H9 (cell line): ENCODE data around the gene TSHZ1. TPM values are rescaled to one million over a fixed set of nuclear protein-coding genes. Genes with fewer than 3 reads are reported as not detected.

ENCODE experiments used
- DNase-seq: peaks from one replicate; pipeline ENCODE4 v3.0.0-alpha.2; 2017
- H2AFZ ChIP-seq: one replicate; pipeline ENCODE4 v1.6.1; 2013; ENCODE audit warnings: mild to moderate bottlenecking, low read length, control low read depth, moderate library complexity
- H2AK5ac ChIP-seq: 2 replicates; pipeline ENCODE4 v1.6.1; 2013; ENCODE audit warnings: low read length, control low read depth, mixed read lengths; ENCODE audit not compliant: insufficient read length
- H2BK120ac ChIP-seq: one replicate; pipeline ENCODE4 v1.6.1; 2013; ENCODE audit warnings: low read depth, mild to moderate bottlenecking, low read length, control low read depth, inconsistent platforms; ENCODE audit not compliant: poor library complexity, severe bottlenecking
- H2BK12ac ChIP-seq: 2 replicates; pipeline ENCODE4 v1.6.1; 2013; ENCODE audit warnings: low read length, control low read depth, mixed read lengths, low read depth; ENCODE audit not compliant: insufficient read length
- H2BK15ac ChIP-seq: 2 replicates; pipeline ENCODE4 v1.6.1; 2013; ENCODE audit warnings: low read depth, low read length, control low read depth
- H2BK20ac ChIP-seq: one replicate; pipeline ENCODE4 v1.6.1; 2013; ENCODE audit warnings: low read depth, mild to moderate bottlenecking, low read length, control low read depth, inconsistent platforms; ENCODE audit not compliant: poor library complexity, severe bottlenecking
- H2BK5ac ChIP-seq: 2 replicates; pipeline ENCODE4 v1.6.1; 2013; ENCODE audit warnings: low read length, control low read depth, mixed read lengths; ENCODE audit not compliant: insufficient read length
- H3K14ac ChIP-seq: 2 replicates; pipeline ENCODE4 v1.6.1; 2013; ENCODE audit warnings: low read length, control low read depth; ENCODE audit not compliant: insufficient read depth
- H3K18ac ChIP-seq: 2 replicates; pipeline ENCODE4 v1.6.1; 2013; ENCODE audit warnings: low read depth, mild to moderate bottlenecking, mixed read lengths, low read length, control low read depth; ENCODE audit not compliant: insufficient read length
- H3K23ac ChIP-seq: 2 replicates; pipeline ENCODE4 v1.6.1; 2013; ENCODE audit warnings: low read length, control low read depth, mixed read lengths, low read depth; ENCODE audit not compliant: insufficient read length
- H3K23me2 ChIP-seq: 2 replicates; pipeline ENCODE4 v1.6.1; 2013; ENCODE audit warnings: low read depth, mild to moderate bottlenecking, mixed read lengths, low read length, control low read depth; ENCODE audit not compliant: insufficient read length, poor library complexity, severe bottlenecking
- H3K27ac ChIP-seq: 2 replicates; pipeline ENCODE4 v1.5.1; 2013; ENCODE audit warnings: low read length, control low read depth, mixed read lengths, low read depth; ENCODE audit not compliant: insufficient read length
- H3K27me3 ChIP-seq: 2 replicates; pipeline ENCODE4 v1.6.1; 2013; ENCODE audit warnings: low read length, control low read depth, inconsistent platforms; ENCODE audit not compliant: insufficient read depth
- H3K4ac ChIP-seq: 2 replicates; pipeline ENCODE4 v1.6.1; 2013; ENCODE audit warnings: low read depth, mild to moderate bottlenecking, control low read depth, inconsistent platforms, low read length, moderate library complexity
- H3K4me1 ChIP-seq: 2 replicates; pipeline ENCODE4 v1.6.1; 2013; ENCODE audit warnings: low read length, control low read depth, inconsistent platforms; ENCODE audit not compliant: insufficient read depth
- H3K4me2 ChIP-seq: 2 replicates; pipeline ENCODE4 v1.6.1; 2013; ENCODE audit warnings: low read length, control low read depth, mixed read lengths; ENCODE audit not compliant: insufficient read length, insufficient read depth
- H3K56ac ChIP-seq: 2 replicates; pipeline ENCODE4 v1.6.1; 2013; ENCODE audit warnings: low read depth, mild to moderate bottlenecking, mixed read lengths, low read length, control low read depth; ENCODE audit not compliant: insufficient read length
- H3K79me1 ChIP-seq: 2 replicates; pipeline ENCODE4 v1.6.1; 2013; ENCODE audit warnings: low read depth, mild to moderate bottlenecking, moderate library complexity, low read length, control low read depth, inconsistent platforms; ENCODE audit not compliant: insufficient read depth, poor library complexity, severe bottlenecking
- H3K79me2 ChIP-seq: 2 replicates; pipeline ENCODE4 v1.6.1; 2013; ENCODE audit warnings: low read length, control low read depth, inconsistent platforms; ENCODE audit not compliant: insufficient read depth
- H3K9ac ChIP-seq: 2 replicates; pipeline ENCODE4 v1.6.1; 2013; ENCODE audit warnings: low read length, control low read depth, mixed read lengths; ENCODE audit not compliant: insufficient read length; ENCODE audit errors: extremely low read depth
- H3K9me3 ChIP-seq: one replicate; pipeline ENCODE4 v1.6.1; 2013; ENCODE audit warnings: low read depth, low read length, inconsistent platforms; ENCODE audit not compliant: control insufficient read depth
- H3T11ph ChIP-seq: one replicate; pipeline ENCODE4 v1.6.1; 2013; ENCODE audit warnings: mild to moderate bottlenecking, low read length, control low read depth, inconsistent platforms
- H4K20me1 ChIP-seq: one replicate; pipeline ENCODE4 v1.6.1; 2013; ENCODE audit not compliant: control insufficient read depth, insufficient read length, insufficient read depth
- H4K5ac ChIP-seq: 2 replicates; pipeline ENCODE4 v1.6.1; 2013; ENCODE audit warnings: low read depth, mild to moderate bottlenecking, mixed read lengths, low read length, control low read depth; ENCODE audit not compliant: insufficient read length
- H4K8ac ChIP-seq: replicated peaks from 2 replicates; pipeline ENCODE4 v1.6.1; 2013; ENCODE audit warnings: low read length, control low read depth, mixed read lengths, low read depth; ENCODE audit not compliant: insufficient read length
- H4K91ac ChIP-seq: 2 replicates; pipeline ENCODE4 v1.6.1; 2013; ENCODE audit warnings: low read depth, mild to moderate bottlenecking, moderate library complexity, mixed read lengths, low read length, control low read depth; ENCODE audit not compliant: insufficient read length
- H3K27ac Mint-ChIP-seq, 3 experiments: 2 replicates in 2 of 3; 3 replicates in 1 of 3; pipeline ENCODE4 v1.8.0; 2020 to 2021; ENCODE audit warnings: mixed read lengths in 3 of 3, mild to moderate bottlenecking in 1 of 3, moderate library complexity in 1 of 3
- H3K27me3 Mint-ChIP-seq: 2 replicates; pipeline ENCODE4 v1.8.0; 2021; ENCODE audit warnings: low read depth, mild to moderate bottlenecking, moderate library complexity, mixed read lengths
- H3K36me3 Mint-ChIP-seq, 3 experiments: 2 replicates in 2 of 3; 3 replicates in 1 of 3; pipeline ENCODE4 v1.8.0; 2020 to 2021; ENCODE audit warnings: low read depth in 3 of 3, mixed read lengths in 3 of 3; ENCODE audit not compliant: insufficient read depth in 1 of 3
- H3K4me1 Mint-ChIP-seq, 2 experiments: 2 replicates each; pipeline ENCODE4 v1.8.0; 2020; ENCODE audit warnings: mixed read lengths in 2 of 2
- H3K4me3 Mint-ChIP-seq, 2 experiments: 2 replicates in 1 of 2; 3 replicates in 1 of 2; pipeline ENCODE4 v1.8.0; 2020 to 2021; ENCODE audit warnings: mild to moderate bottlenecking in 2 of 2, mixed read lengths in 2 of 2, moderate library complexity in 1 of 2
- H3K9me3 Mint-ChIP-seq, 2 experiments: 2 replicates in 1 of 2; 3 replicates in 1 of 2; pipeline ENCODE4 v1.8.0; 2020; ENCODE audit warnings: mild to moderate bottlenecking in 2 of 2, mixed read lengths in 2 of 2, moderate library complexity in 1 of 2
- CTCF ChIP-seq: fragments of 200-600 bp; sonication (generic); conservative IDR thresholded peaks from 3 replicates; pipeline ENCODE4 v1.8.0; 2021; ENCODE audit warnings: antibody characterized with exemption, mild to moderate bottlenecking
- WGBS: extraction: QIAGEN DNeasy Blood & Tissue Kit; methylation state at CpG from one replicate; pipeline ENCODE4 v1.1.7; 2013; ENCODE audit warnings: missing lambda C conversion rate, low lambda C conversion rate, mixed read lengths; ENCODE audit not compliant: insufficient read length; ENCODE audit errors: extremely low coverage; 5-methylcytosine and 5-hydroxymethylcytosine counted together
- total RNA-seq: library from RNA; stranded (reverse); gene quantifications from 2 replicates; pipeline ENCODE4 v1.2.1, GENCODE V29; 2021

TSHZ1 gene
- total RNA-seq, 1 experiment from 2014 or later = 0.15 TPM

- Histone ChIP-seq H3K23me2 (no peaks in the 10 kb centered on the region), H3K27me3 (no peaks in the 10 kb centered on the region), H3T11ph (no peak overlapping the region), H2BK15ac (no peak overlapping the region), H3K56ac (no peak overlapping the region), H2AFZ (no peak overlapping the region), H3K18ac (no peak overlapping the region), H3K14ac (no peak overlapping the region), H3K4ac (no peak overlapping the region), H3K79me1 (no peaks in the 10 kb centered on the region), H3K79me2 (no peaks in the 10 kb centered on the region), H3K27ac (no peak overlapping the region), H3K9ac (no peak overlapping the region), H3K9me3 (no peaks in the 10 kb centered on the region), H2AK5ac (no peak overlapping the region), H2BK12ac (no peak overlapping the region), H4K91ac (no peak overlapping the region), H4K8ac (no peak overlapping the region), H3K4me1 (no peaks in the 10 kb centered on the region), H2BK120ac (no peak overlapping the region), H2BK5ac (no peak overlapping the region), H4K5ac (no peak overlapping the region), H2BK20ac (no peak overlapping the region), H4K20me1 (no peaks in the 10 kb centered on the region), H3K23ac (no peak overlapping the region), H3K4me2 (no peak overlapping the region)
- Mint-ChIP-seq H3K27me3 (no peaks in the 10 kb centered on the region; the same call in 1 of the 2 replicates), H3K36me3 (no peaks in the 10 kb centered on the region), H3K27ac (no peak overlapping the region), H3K9me3 (no peaks in the 10 kb centered on the region), H3K4me1 (peaks cover 11 to 13% of the 10 kb centered on the region in 2 experiments), H3K4me3 (no peak overlapping the region)
- TF ChIP-seq CTCF = no peak
- WGBS = no CpG with 5 or more reads among the region's 7 CpGs
- DNase-seq = no peak
Measured at GRCh38 chr18:75168619-75169018, 42.0 kb upstream of the TSHZ1 start.
